Bronchial epithelial cell (primary cell): ENCODE measurements around the gene HS6ST2. TPM values are rescaled to one million over a fixed set of nuclear protein-coding genes. Genes with fewer than 3 reads are reported as not detected.

Experiments
- DNase-seq: peaks from one replicate; pipeline ENCODE4 v3.0.0-alpha.2; 2010; ENCODE audit warnings: low read depth
- FAIRE-seq: peaks from 2 replicates; lab custom pipeline; 2011; peaks lifted over from hg19 to GRCh38; lab: Jason Lieb, UNC
- H3K27me3 ChIP-seq: 2 replicates; pipeline ENCODE4 v1.5.1; 2011; ENCODE audit warnings: low read length; ENCODE audit not compliant: control insufficient read depth, insufficient read depth
- H3K36me3 ChIP-seq: 2 replicates; pipeline ENCODE4 v1.5.1; 2011; ENCODE audit warnings: low read length; ENCODE audit not compliant: control insufficient read depth, insufficient read depth
- H3K4me3 ChIP-seq: 2 replicates; pipeline ENCODE4 v1.5.1; 2011; ENCODE audit warnings: mild to moderate bottlenecking, low read depth, low read length, control low read depth
- total RNA-seq: library from RNA; depleted of rRNA; stranded (reverse); fragments of >200 nt; gene quantifications from 2 replicates; pipeline ENCODE4 v1.2.1, GENCODE V29; 2014
- TF ChIP-seq, protein P1 (sequence below): IDR thresholded peaks from 2 replicates; pipeline ENCODE4 v1.5.1; 2011; ENCODE audit warnings: mild to moderate bottlenecking, moderate library complexity, low read length, control low read depth, inconsistent platforms; ENCODE audit not compliant: insufficient read depth, severe bottlenecking

HS6ST2 gene
- total RNA-seq, 1 donor from 2014 or later: 16.8 TPM

- Histone ChIP-seq H3K4me3 (no peak overlapping the region), H3K36me3 (no peaks in the 10 kb centered on the region), H3K27me3 (no peaks in the 10 kb centered on the region)
- DNase-seq (no peak), FAIRE-seq (no peak)
- TF ChIP-seq, protein P1, sequence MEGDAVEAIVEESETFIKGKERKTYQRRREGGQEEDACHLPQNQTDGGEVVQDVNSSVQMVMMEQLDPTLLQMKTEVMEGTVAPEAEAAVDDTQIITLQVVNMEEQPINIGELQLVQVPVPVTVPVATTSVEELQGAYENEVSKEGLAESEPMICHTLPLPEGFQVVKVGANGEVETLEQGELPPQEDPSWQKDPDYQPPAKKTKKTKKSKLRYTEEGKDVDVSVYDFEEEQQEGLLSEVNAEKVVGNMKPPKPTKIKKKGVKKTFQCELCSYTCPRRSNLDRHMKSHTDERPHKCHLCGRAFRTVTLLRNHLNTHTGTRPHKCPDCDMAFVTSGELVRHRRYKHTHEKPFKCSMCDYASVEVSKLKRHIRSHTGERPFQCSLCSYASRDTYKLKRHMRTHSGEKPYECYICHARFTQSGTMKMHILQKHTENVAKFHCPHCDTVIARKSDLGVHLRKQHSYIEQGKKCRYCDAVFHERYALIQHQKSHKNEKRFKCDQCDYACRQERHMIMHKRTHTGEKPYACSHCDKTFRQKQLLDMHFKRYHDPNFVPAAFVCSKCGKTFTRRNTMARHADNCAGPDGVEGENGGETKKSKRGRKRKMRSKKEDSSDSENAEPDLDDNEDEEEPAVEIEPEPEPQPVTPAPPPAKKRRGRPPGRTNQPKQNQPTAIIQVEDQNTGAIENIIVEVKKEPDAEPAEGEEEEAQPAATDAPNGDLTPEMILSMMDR: no peak
These were observed 136.3 kb downstream of the HS6ST2 start for GRCh38 chrX:132821974-132822633.

- FAIRE-seq (no peak), DNase-seq (no peak)
- Histone ChIP-seq H3K36me3 (no peaks in the 10 kb centered on the region), H3K27me3 (no peaks in the 10 kb centered on the region), H3K4me3 (no peak overlapping the region)
- TF ChIP-seq, protein P1: no peak
These were observed 137.8 kb downstream of the HS6ST2 start for GRCh38 chrX:132820675-132821074.

GRCh38 chrX:132819711-132820264 lies 138.6 kb downstream of the HS6ST2 start:
- TF ChIP-seq, protein P1: no peak
- no peak for FAIRE-seq
- no peak for DNase-seq
- Histone ChIP-seq H3K27me3 (no peaks in the 10 kb centered on the region), H3K36me3 (no peaks in the 10 kb centered on the region), H3K4me3 (no peak overlapping the region)

- DNase-seq: no peak
- TF ChIP-seq, protein P1: no peak
- H3K4me3 ChIP-seq: no peak overlapping the region
- no peak for FAIRE-seq
- no peaks in the 10 kb centered on the region for H3K27me3 ChIP-seq
- no peaks in the 10 kb centered on the region for H3K36me3 ChIP-seq
These were observed 139.8 kb downstream of the HS6ST2 start for GRCh38 chrX:132818638-132819037.

DNA sequence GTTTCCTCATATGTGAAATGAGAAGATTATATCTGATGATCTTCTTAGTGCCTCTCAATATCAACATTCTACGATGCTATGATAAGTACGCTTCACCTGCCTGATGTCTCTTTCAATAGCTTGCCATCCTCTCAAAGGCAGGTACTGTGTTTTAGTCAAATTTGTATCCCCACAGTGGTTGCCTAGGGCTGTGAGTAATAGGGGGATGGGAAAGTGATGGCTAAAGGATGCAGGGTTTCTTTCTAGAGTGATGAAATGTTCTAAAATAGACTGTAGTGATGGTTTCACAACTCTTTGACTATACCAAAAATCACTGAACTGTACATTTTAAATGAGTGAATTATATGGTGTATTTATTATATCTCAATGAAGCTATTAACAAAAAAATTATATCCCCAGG lies 142.8 kb downstream of the HS6ST2 start:
- Histone ChIP-seq H3K36me3 (no peaks in the 10 kb centered on the region), H3K4me3 (no peak overlapping the region), H3K27me3 (no peaks in the 10 kb centered on the region)
- DNase-seq (no peak), FAIRE-seq (no peak)
- TF ChIP-seq, protein P1: no peak
